HUES48 (cell line): ENCODE measurements around the gene CDC5L.

Experiments
- H3K27ac ChIP-seq: one replicate; pipeline ENCODE4 v1.7.0; 2013; ENCODE audit warnings: low read depth, low read length, inconsistent platforms
- H3K27me3 ChIP-seq: 2 replicates; pipeline ENCODE4 v1.6.1; 2013; ENCODE audit warnings: mild to moderate bottlenecking, low read length; ENCODE audit not compliant: control insufficient read depth, insufficient read depth
- H3K36me3 ChIP-seq: 2 replicates; pipeline ENCODE4 v1.6.1; 2013; ENCODE audit warnings: low read length; ENCODE audit not compliant: control insufficient read depth, insufficient read depth
- H3K4me1 ChIP-seq: 2 replicates; pipeline ENCODE4 v1.6.1; 2013; ENCODE audit warnings: mild to moderate bottlenecking, low read length; ENCODE audit not compliant: control insufficient read depth, insufficient read depth
- H3K4me3 ChIP-seq: 2 replicates; pipeline ENCODE4 v1.5.1; 2013; ENCODE audit warnings: mild to moderate bottlenecking, low read depth, low read length
- H3K9ac ChIP-seq: 2 replicates; pipeline ENCODE4 v1.6.1; 2013; ENCODE audit warnings: mild to moderate bottlenecking, low read depth, low read length, moderate library complexity
- H3K9me3 ChIP-seq: 2 replicates; pipeline ENCODE4 v1.6.1; 2013; ENCODE audit warnings: low read length; ENCODE audit not compliant: control insufficient read depth, insufficient read depth

Gene CDC5L

DNA sequence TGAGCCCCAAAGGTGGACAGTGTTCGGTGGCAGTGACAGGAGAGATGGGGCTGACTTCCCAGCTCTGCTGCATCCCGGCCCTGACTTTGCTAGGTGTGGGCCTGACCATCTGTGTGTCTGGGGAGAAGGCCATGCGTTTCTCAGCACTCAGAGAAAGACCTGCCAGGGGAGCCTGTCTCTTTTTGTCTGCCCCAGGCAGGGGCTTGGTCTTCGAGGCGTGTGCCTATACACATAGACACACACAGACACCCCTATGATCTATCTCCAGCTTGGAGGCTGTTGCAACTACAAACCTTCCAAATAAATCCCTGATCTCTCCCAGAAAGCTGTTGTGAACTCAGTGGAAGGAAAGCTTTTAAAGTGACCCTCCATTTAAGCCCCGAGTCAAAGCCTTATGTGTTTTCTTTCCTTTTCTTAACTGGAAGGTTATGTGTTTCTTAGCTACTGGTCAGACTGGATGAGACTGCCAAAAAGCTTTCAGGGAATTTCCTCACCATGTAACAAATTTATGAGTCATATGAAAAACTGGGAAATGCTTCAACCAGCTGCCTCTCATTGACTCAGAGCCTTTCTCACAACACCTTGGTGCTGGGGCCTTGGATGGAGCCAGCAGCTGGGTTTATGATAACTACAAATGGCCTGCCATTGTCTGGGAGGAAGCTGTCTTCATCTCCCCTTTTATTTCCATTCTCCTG, 102.6 kb downstream of the CDC5L start:
- H3K4me3 ChIP-seq: no peak overlapping the region

DNA sequence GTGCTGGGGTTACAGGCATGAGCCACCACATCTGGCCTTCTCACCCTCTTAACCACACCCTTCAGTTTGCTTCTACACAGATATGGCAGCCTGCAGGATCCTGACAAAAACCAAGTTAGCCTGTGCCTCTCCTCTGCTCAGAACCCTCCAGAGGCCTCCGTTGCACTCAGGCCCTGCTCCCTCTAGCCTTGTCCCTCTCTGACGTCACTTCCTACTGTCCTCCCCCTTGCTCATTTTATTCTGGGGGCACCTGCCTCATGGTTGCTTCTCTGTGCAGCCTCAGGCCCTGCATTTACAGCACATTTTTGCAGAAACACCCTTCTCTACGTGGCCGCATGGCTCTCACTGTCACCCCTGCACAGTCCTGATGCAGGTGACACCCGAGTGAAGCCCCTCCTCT, 105.6 kb downstream of the CDC5L start:
- Histone ChIP-seq H3K9me3 (no peaks in the 10 kb centered on the region), H3K4me3 (no peak overlapping the region), H3K9ac (no peak overlapping the region), H3K36me3 (no peaks in the 10 kb centered on the region), H3K4me1 (no peaks in the 10 kb centered on the region), H3K27ac (no peak overlapping the region), H3K27me3 (no peaks in the 10 kb centered on the region; the same call in 1 of the 2 replicates)

More for the DNA sequence above, 102.6 kb downstream of the CDC5L start:
- Histone ChIP-seq H3K36me3 (no peaks in the 10 kb centered on the region), H3K27ac (no peak overlapping the region), H3K27me3 (no peaks in the 10 kb centered on the region; the same call in 1 of the 2 replicates), H3K9me3 (no peaks in the 10 kb centered on the region), H3K4me1 (0 out of 2 replicates have a peak, but pooled peaks cover 6% of the 10 kb centered on the region), H3K9ac (no peak overlapping the region)

DNA sequence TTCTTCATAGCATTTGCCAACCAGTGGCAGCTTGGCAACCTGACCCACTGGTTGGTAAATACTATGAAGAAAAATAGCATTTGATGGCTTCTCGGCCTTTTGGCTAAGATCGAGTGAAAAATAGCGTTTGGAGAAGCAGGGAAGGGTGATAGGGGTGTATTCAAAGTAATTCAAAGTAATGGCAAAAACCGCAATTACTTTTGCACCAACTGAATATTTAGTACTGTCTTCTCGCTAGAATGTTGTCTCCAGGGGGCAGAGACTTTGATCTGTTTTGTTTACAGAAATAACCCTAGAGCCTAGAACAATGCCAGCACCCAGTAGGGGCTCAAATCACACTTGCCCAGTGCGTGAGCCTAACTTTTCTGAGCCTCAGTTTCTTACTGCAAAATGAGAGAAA, 106.1 kb downstream of the CDC5L start:
- no peaks in the 10 kb centered on the region; the same call in 1 of the 2 replicates for H3K27me3 ChIP-seq
- no peak overlapping the region for H3K27ac ChIP-seq
- no peaks in the 10 kb centered on the region for H3K9me3 ChIP-seq
- no peak overlapping the region for H3K9ac ChIP-seq
- no peak overlapping the region for H3K4me3 ChIP-seq
- H3K36me3 ChIP-seq: no peaks in the 10 kb centered on the region
- no peaks in the 10 kb centered on the region for H3K4me1 ChIP-seq

DNA sequence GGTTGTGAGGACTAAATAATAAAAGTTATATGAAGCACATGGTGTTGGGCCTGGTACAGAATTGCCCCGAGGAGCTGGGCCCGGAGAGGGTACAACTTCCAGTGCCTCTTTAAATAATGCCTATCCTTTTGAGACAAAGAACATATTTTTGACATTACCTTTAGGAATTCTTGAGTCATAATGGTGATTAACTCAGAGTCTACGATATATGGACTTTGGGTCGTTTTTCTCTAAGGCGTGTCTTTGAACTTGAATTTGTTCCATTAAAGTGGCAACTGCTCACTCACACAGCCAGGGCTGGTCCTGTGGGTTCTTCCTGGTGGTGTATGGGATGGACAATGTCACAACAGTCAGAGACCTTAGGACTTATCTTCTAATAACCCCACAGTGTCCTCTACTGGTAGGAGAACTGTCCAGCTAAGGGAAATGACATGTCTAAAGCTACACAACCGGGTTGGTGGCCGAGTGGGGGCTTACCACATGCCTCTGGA, 106.5 kb downstream of the CDC5L start:
- H3K4me1 ChIP-seq: no peaks in the 10 kb centered on the region
- H3K9ac ChIP-seq: no peak overlapping the region
- H3K4me3 ChIP-seq: no peak overlapping the region
- H3K9me3 ChIP-seq: no peaks in the 10 kb centered on the region
- no peaks in the 10 kb centered on the region; the same call in 1 of the 2 replicates for H3K27me3 ChIP-seq
- H3K36me3 ChIP-seq: no peaks in the 10 kb centered on the region
- H3K27ac ChIP-seq: no peak overlapping the region

DNA sequence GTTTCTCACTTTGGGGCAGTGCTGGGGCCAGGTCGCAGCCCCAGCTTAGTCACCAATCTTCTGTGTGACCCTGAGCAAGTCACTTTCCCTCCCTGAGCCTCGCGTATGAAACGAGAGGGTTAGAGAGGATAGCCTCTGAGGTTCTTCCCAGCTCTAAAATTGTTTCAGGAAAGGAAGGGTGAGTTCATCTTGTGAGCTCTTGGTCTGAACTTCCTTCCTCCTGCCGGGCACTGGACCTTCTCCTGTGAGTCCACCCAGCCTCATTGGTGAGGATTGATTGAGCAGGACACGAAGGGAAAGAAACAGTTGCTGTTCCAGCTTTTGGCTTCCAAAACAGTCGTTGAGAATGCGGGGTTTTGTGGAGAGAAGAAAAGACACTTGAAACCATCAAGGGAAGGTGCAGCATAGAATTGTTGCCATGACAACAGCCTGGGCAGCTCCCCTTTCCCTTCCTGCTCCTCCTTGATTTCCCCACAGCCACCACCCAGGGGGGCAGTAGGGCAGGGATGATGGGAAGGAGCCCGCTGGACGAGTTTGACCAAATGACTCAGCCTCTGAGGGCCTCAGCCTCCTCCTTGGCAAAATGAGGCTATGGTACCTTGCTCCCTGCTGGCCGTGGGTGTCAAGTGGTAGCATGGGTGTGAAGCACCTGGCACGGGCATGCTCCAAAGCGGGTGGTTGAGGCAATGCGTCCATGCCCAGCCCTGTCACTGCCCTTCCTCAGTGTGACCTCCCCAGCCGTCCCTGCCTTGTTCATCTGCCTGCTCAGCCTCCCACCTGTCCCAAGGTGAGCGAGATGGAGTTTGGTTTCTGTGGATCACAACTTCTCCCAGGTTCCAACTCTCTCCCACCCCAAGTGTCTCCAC, 107.8 kb downstream of the CDC5L start:
- Histone ChIP-seq H3K4me3 (no peak overlapping the region), H3K36me3 (no peaks in the 10 kb centered on the region), H3K9ac (no peak overlapping the region), H3K9me3 (no peaks in the 10 kb centered on the region), H3K4me1 (no peaks in the 10 kb centered on the region), H3K27me3 (no peaks in the 10 kb centered on the region; the same call in 1 of the 2 replicates), H3K27ac (no peak overlapping the region)

DNA sequence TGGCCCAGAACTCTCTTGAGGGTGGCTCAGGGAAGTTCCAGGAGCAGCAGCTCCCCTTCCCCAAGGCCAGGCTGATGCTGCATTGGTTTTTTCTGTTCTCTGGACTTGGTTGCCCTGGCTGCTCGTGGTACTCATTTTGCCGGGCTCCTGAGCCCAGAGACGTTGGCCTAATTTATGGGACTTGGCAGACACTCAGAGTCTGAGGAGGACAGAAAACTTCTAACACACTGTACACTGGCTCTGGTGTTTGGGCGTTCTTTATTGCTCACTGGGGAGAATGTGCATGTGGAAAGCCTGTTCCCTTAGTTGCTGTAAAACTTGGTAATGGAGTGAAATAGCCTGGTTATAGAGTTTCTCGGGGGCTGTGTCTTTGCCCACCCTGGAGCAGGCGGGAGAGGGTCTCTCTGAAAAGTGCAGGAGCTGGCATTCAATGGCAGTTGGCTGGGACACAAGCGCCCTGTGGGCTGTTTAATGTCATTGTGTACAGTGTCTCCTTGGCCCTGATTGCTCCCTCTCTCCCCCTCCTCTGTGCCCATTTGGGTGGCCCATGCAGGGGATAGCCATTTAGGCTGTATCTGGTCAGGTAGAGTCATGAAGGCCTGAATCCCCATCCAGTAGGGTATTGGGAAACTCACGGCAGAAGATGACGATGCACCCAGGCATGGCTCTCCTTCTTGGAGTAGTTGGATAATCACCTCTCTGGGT, 109.3 kb downstream of the CDC5L start:
- H3K9ac ChIP-seq: no peak overlapping the region
- no peaks in the 10 kb centered on the region for H3K4me1 ChIP-seq
- H3K27me3 ChIP-seq: no peaks in the 10 kb centered on the region
- no peak overlapping the region for H3K4me3 ChIP-seq
- H3K36me3 ChIP-seq: no peaks in the 10 kb centered on the region
- no peaks in the 10 kb centered on the region for H3K9me3 ChIP-seq
- H3K27ac ChIP-seq: no peak overlapping the region

DNA sequence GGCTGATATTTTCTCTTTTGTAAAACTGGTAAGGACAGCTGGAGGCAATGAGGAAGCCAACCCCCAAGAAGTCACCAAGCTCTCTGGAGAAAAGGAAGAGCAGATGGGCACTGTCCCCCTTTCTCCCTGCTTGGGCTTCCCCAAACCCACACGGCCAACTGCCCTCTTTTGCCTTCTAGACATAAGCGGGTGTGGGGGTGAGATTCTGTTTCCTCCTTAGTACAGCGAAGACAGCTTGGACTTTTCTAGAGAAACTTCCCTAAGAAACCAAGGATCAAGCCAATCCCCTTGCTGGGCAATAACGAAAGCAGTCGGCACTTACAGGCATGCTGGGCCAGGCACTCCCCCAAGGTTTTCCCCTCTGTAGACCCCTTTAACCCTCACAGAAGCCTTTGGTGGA, 110.3 kb downstream of the CDC5L start:
- Histone ChIP-seq H3K9me3 (no peaks in the 10 kb centered on the region), H3K4me1 (no peaks in the 10 kb centered on the region), H3K4me3 (no peak overlapping the region), H3K27me3 (no peaks in the 10 kb centered on the region), H3K27ac (no peak overlapping the region), H3K9ac (no peak overlapping the region), H3K36me3 (no peaks in the 10 kb centered on the region)

DNA sequence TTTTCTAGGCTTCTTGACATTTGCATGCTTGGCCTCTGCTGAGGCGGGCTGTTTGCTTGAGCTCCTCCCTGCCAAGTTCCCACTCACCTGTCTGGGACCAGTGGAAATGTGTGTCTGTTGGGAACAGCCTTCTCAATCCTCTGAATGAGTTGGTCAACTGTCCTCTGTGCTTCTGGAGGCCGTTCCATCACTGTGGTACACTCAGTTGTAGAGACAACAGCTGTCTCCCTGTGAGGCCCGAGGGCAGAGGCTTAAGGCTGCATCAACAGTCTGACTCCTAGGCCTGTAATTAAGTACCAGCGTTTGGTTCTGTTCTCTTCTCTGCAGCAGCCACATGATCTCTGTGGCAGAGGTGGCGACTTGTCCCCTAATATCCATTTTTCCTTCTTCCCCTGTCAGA, 110.9 kb downstream of the CDC5L start:
- no peaks in the 10 kb centered on the region for H3K9me3 ChIP-seq
- no peak overlapping the region for H3K27ac ChIP-seq

DNA sequence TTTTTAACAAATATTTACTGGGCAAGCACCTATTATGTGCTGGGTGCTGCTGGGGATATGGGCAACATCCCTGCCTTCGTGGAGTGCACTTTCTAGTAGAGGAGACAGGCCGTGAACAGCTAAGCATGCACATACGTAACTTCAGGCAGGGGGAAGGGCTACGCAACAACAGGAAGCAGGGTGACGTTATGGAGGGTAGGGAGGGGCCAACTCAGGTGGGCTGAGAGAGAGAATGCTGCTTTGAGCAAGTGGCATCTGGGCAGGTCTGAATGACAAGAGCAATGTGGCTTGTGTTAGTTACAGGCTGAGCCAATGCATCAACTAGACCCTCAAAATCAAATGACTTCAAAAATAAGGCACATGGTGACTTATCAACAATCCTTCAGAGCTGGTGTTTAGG, 112.1 kb downstream of the CDC5L start:
- H3K4me1 ChIP-seq: no peaks in the 10 kb centered on the region
- H3K9me3 ChIP-seq: no peaks in the 10 kb centered on the region
- H3K36me3 ChIP-seq: no peaks in the 10 kb centered on the region
- no peak overlapping the region for H3K4me3 ChIP-seq
- no peak overlapping the region for H3K27ac ChIP-seq
- no peaks in the 10 kb centered on the region for H3K27me3 ChIP-seq
- H3K9ac ChIP-seq: no peak overlapping the region

More for the DNA sequence above, 110.9 kb downstream of the CDC5L start:
- H3K9ac ChIP-seq: no peak overlapping the region
- no peaks in the 10 kb centered on the region for H3K4me1 ChIP-seq
- no peaks in the 10 kb centered on the region for H3K36me3 ChIP-seq
- no peak overlapping the region for H3K4me3 ChIP-seq
- H3K27me3 ChIP-seq: no peaks in the 10 kb centered on the region
